Keratinocyte (primary cell): Measurements from ENCODE around the gene TMEM107. TPM values are rescaled to one million over a fixed set of nuclear protein-coding genes. Genes with fewer than 3 reads are reported as not detected.
"Not testable (repeated sequence)": the region's sequence is repeated elsewhere in the genome, so short reads cannot be mapped to it uniquely, and the experiment has no call there.

Experiments
- DNase-seq: peaks from one replicate; pipeline ENCODE4 v3.0.0-alpha.2; 2011; ENCODE audit warnings: low read depth, missing footprints, low spot score
- FAIRE-seq: peaks from 2 replicates; lab custom pipeline; 2011; peaks lifted over from hg19 to GRCh38; lab: Jason Lieb, UNC
- H2AFZ ChIP-seq: 2 replicates; pipeline ENCODE4 v1.6.0; 2012; ENCODE audit warnings: low read length, control low read depth, inconsistent platforms; ENCODE audit not compliant: control insufficient read depth
- H3K27ac ChIP-seq: 2 replicates; pipeline ENCODE4 v1.5.1; 2011; ENCODE audit warnings: low read length; ENCODE audit not compliant: control insufficient read depth, insufficient read depth
- H3K27me3 ChIP-seq: 3 replicates; pipeline ENCODE4 v1.6.0; 2011; ENCODE audit warnings: low read length; ENCODE audit not compliant: control insufficient read depth, insufficient read depth; ENCODE audit errors: extremely low read depth
- H3K36me3 ChIP-seq, 2 experiments: 2 replicates in 1 of 2; 3 replicates in 1 of 2; pipeline ENCODE4 v1.5.1; 2011; ENCODE audit warnings: low read length in 2 of 2, mild to moderate bottlenecking in 1 of 2; ENCODE audit not compliant: control insufficient read depth in 2 of 2, insufficient read depth in 2 of 2; ENCODE audit errors: extremely low read depth in 1 of 2
- H3K4me1 ChIP-seq: 3 replicates; pipeline ENCODE4 v1.5.1; 2011; ENCODE audit warnings: low read length; ENCODE audit not compliant: control insufficient read depth, insufficient read depth; ENCODE audit errors: extremely low read depth
- H3K4me2 ChIP-seq: 3 replicates; pipeline ENCODE4 v1.6.0; 2011; ENCODE audit warnings: low read depth, low read length; ENCODE audit not compliant: control insufficient read depth, insufficient read depth; ENCODE audit errors: extremely low read depth
- H3K4me3 ChIP-seq, 3 experiments: fragments of 200-600 bp in 1 of 3; sonication (generic) in 1 of 3; 2 replicates in 2 of 3; 3 replicates in 1 of 3; pipeline ENCODE4 v1.5.1; 2011 to 2016; ENCODE audit warnings: low read length in 3 of 3, mild to moderate bottlenecking in 3 of 3, control low read depth in 2 of 3, inconsistent platforms in 1 of 3, low read depth in 1 of 3, mixed read lengths in 1 of 3, mixed run types in 1 of 3, moderate library complexity in 1 of 3; ENCODE audit not compliant: control insufficient read depth in 2 of 3, insufficient read depth in 2 of 3; ENCODE audit errors: extremely low read depth in 1 of 3
- H3K79me2 ChIP-seq: 2 replicates; pipeline ENCODE4 v1.6.0; 2012; ENCODE audit warnings: low read length; ENCODE audit not compliant: control insufficient read depth, insufficient read depth
- H3K9ac ChIP-seq: 3 replicates; pipeline ENCODE4 v1.6.0; 2011; ENCODE audit warnings: low read length; ENCODE audit not compliant: control insufficient read depth, insufficient read depth; ENCODE audit errors: extremely low read depth
- H3K9me1 ChIP-seq: 3 replicates; pipeline ENCODE4 v1.6.0; 2011; ENCODE audit warnings: low read length; ENCODE audit not compliant: control insufficient read depth, insufficient read depth; ENCODE audit errors: extremely low read depth
- H3K9me3 ChIP-seq: 2 replicates; pipeline ENCODE4 v1.5.1; 2012; ENCODE audit warnings: low read depth, low read length; ENCODE audit not compliant: control insufficient read depth
- H4K20me1 ChIP-seq: 3 replicates; pipeline ENCODE4 v1.6.0; 2011; ENCODE audit warnings: low read length; ENCODE audit not compliant: control insufficient read depth, insufficient read depth; ENCODE audit errors: extremely low read depth
- CTCF ChIP-seq, 3 experiments: IDR thresholded peaks in 1 of 3; conservative IDR thresholded peaks in 1 of 3; optimal IDR thresholded peaks in 1 of 3; 2 replicates in 2 of 3; 3 replicates in 1 of 3; pipeline versions ENCODE3 to v1.5.1; 2011; ENCODE audit warnings: low read length in 3 of 3, mild to moderate bottlenecking in 3 of 3, moderate library complexity in 2 of 3, control low read depth in 1 of 3, inconsistent platforms in 1 of 3; ENCODE audit not compliant: insufficient read depth in 2 of 3; ENCODE audit errors: extremely low read depth in 1 of 3
- EZH2 ChIP-seq: IDR thresholded peaks from one replicate; pipeline ENCODE4 v1.6.1; 2012; ENCODE audit warnings: inconsistent platforms, mild to moderate bottlenecking, low read length, moderate library complexity
- dilution Hi-C: fragments of 300-500 bp; cut with MboI; formaldehyde crosslinking; loops from one replicate; pipeline ENCODE4 v1.7.0; 2020; ENCODE audit warnings: low sequenced_read_pairs; ENCODE audit not compliant: extremely low pct_ligation_motif_present
- polyA plus RNA-seq, 5 experiments: library from polyadenylated mRNA; depleted of rRNA in 3 of 5; stranded (reverse) in 3 of 5; stranded (forward) in 1 of 5; unstranded in 1 of 5; fragments of >200 nt; gene quantifications; 1 replicate in 1 of 5; 2 replicates in 3 of 5; 3 replicates in 1 of 5; pipeline versions ENCODE4 v1.2.1 to v1.2.3, GENCODE V29; 2011 to 2012; ENCODE audit warnings: missing spikeins in 2 of 5, low read depth in 1 of 5, low replicate concordance in 1 of 5

Gene TMEM107
- polyA plus RNA-seq, 1 donor (not counting 4 experiments of a cell fraction or from before 2014, with no cell fraction given) = 19.0 TPM

GRCh38 chr17:8220783-8221662 lies 44.8 kb upstream of the TMEM107 start:
- Histone ChIP-seq H3K79me2 (no peaks in the 10 kb centered on the region), H3K4me1 (peaks cover 19% of the 10 kb centered on the region), H3K27ac (peak overlapping the region; percentile 70), H3K9ac (peak overlapping the region; percentile 93), H3K9me1 (no peaks in the 10 kb centered on the region), H3K4me3 (peak overlapping the region; percentile 60 to 75 (median 65)), H2AFZ (peak overlapping the region; percentile 83), H3K27me3 (no peaks in the 10 kb centered on the region), H3K36me3 (no peaks in the 10 kb centered on the region), H3K4me2 (peak overlapping the region; percentile 81), H4K20me1 (no peaks in the 10 kb centered on the region), H3K9me3 (no peaks in the 10 kb centered on the region)
- TF ChIP-seq CTCF (optimal IDR thresholded peaks at IDR 0.05 in 1 of 3, IDR thresholded peaks at IDR 0.05 in 1 of 3, conservative IDR thresholded peaks at IDR 0.05 in 1 of 3; ENCODE audit: extremely low read depth in 1 of 3, insufficient read depth in 2 of 3, low read length in 3 of 3) (peak in 1 of 3 experiments; percentile 27), EZH2 (no peak)
- dilution Hi-C loops = no loop called here
- FAIRE-seq (peak; percentile 44), DNase-seq (peak; percentile 83)

- Histone ChIP-seq H3K79me2 (peaks cover 12% of the 10 kb centered on the region), H3K4me1 (peaks cover 14% of the 10 kb centered on the region)
- H3K27ac ChIP-seq, H4K20me1 ChIP-seq, H3K9me1 ChIP-seq, FAIRE-seq, H2AFZ ChIP-seq, H3K4me3 ChIP-seq, DNase-seq, H3K9me3 ChIP-seq, dilution Hi-C loops, H3K9ac ChIP-seq, H3K36me3 ChIP-seq, H3K4me2 ChIP-seq, H3K27me3 ChIP-seq: not testable (repeated sequence)
Observed at GRCh38 chr17:8214000-8214399, 37.8 kb upstream of the TMEM107 start.
